Activated gamma-delta T cell treated with Interleukin-2 at 50 U/mL for 16 hours (primary cell): ENCODE results near the gene HFM1.
A peak's percentile ranks its signal among the peaks of the same experiment; 100 is the strongest.
"Not testable (repeated sequence)": the region's sequence is repeated elsewhere in the genome, so short reads cannot be mapped to it uniquely, and the experiment has no call there.

Experiments
- DNase-seq: peaks from one replicate; pipeline ENCODE4 v3.0.0-alpha.2; 2020

Gene HFM1, protein sequence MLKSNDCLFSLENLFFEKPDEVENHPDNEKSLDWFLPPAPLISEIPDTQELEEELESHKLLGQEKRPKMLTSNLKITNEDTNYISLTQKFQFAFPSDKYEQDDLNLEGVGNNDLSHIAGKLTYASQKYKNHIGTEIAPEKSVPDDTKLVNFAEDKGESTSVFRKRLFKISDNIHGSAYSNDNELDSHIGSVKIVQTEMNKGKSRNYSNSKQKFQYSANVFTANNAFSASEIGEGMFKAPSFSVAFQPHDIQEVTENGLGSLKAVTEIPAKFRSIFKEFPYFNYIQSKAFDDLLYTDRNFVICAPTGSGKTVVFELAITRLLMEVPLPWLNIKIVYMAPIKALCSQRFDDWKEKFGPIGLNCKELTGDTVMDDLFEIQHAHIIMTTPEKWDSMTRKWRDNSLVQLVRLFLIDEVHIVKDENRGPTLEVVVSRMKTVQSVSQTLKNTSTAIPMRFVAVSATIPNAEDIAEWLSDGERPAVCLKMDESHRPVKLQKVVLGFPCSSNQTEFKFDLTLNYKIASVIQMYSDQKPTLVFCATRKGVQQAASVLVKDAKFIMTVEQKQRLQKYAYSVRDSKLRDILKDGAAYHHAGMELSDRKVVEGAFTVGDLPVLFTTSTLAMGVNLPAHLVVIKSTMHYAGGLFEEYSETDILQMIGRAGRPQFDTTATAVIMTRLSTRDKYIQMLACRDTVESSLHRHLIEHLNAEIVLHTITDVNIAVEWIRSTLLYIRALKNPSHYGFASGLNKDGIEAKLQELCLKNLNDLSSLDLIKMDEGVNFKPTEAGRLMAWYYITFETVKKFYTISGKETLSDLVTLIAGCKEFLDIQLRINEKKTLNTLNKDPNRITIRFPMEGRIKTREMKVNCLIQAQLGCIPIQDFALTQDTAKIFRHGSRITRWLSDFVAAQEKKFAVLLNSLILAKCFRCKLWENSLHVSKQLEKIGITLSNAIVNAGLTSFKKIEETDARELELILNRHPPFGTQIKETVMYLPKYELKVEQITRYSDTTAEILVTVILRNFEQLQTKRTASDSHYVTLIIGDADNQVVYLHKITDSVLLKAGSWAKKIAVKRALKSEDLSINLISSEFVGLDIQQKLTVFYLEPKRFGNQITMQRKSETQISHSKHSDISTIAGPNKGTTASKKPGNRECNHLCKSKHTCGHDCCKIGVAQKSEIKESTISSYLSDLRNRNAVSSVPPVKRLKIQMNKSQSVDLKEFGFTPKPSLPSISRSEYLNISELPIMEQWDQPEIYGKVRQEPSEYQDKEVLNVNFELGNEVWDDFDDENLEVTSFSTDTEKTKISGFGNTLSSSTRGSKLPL (N-terminal part only)

DNA sequence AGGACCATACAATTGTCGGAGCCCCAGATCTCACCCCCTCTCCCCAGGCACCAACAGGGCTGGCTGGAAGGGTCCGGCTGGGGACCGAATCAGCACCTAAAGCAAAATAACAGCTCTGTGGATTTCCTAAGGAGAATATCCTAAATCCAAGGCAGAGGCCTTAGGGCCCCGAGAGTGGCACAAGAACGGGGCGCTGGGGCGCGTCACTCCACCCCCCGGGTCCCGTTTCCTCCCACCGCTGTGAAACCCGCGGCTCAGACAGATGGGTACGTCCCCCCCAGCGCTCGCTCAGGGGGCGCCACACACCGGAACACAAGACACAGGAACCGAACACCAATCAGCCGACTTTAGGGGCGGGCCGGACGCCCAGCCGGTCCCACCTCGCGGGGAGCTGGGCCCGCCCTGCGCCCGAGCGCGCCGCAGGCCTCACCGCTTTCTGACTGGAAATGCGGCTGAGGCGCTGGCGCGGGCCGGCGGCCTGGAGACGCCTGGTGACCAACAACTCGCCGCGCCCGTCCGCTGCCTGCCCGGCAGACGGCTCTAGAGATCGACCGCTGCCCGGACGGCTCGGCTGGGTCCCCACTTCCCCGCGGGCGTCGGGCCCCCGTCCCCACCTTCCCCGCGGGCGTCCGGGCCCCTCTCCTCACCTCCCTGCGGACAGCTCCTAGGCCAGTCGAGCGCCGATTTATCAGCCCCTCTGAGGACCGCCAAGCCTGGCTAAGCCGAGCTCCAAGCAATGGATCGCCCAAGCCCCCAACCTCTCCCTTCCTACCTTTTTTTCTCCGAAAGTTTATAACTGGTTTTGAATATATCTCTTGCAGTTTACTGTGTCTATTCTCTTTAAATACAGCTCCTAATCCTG lies at the start of gene HFM1:
TSS of gene HFM1 (minus strand) at position 687 of the 862 bp plus-strand sequence. CDS start 3,755 bp downstream, outside the sequence.
- peak; percentile 50 for DNase-seq

DNA sequence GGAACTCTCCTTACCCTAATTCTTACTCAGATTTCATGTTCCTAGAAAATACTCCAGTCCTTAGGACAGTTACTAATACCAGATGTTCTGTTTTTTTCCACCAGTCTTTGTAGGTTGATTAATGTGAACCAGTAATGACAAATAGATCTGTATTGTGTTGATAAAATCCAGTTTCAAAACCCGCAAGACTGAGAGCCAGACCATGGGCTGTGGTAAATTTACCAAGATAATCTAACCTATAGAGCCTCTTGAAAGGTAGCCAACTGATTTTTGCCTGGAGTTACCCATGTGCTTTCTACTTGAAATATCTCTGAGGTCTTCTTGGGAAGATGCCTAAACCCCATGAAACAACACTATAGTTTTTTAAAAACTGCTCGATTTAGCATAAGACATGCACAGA lies 49.5 kb upstream of the HFM1 start:
- DNase-seq, result no peak

DNA sequence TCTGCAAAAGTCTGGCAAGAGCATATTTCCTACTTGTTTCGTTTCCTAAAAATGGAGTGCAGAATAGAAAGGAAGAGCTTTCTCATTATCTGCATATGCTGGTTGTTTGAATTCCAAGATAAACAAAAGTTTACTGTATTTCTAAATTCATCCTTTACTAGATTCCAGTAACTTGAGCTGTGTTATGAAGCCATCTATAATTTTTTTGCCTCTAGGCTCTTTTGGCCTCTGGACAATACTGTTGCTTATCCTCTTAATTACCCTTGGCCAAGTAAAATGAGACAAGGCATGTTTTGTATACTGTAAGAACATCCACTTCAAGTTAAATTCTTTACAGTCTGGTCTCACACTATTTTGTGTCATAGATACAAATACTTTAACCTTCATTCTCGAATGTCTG lies 45.6 kb upstream of the HFM1 start:
- DNase-seq, result no peak

DNA sequence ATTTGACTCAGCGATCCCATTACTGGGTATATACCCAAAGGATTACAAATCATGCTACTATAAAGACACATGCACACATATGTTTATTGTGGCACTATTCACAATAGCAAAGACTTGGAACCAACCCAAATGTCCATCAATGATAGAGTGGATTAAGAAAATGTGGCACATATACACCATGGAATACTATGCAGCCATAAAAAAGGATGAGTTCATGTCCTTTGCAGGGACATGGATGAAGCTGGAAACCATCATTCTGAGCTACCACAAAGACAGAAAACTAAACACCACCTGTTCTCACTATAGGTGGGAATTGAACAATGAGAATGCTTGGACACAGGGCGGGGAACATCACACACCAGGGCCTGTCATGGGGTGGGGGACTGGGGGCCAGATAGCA lies 43.1 kb upstream of the HFM1 start:
- DNase-seq, result not testable (repeated sequence)

DNA sequence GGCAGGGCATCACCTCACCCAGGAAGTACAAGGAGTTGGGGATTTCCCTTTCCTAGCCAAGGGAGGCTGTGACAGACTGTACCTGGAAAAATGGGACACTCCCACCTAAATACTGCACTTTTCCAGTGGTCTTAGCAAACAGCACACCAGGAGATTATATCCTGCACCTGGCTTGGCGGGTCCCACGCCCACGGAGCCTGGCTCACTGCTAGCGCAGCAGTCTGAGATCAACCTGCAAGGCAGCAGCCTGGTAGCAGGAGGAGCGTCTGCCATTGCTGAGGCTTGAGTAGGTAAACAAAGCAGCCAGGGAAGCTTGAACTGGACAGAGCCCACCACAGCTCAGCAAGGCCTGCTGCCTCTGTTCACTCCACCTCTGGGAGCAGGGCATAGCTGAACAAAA lies 37.3 kb upstream of the HFM1 start:
- not testable (repeated sequence) for DNase-seq

DNA sequence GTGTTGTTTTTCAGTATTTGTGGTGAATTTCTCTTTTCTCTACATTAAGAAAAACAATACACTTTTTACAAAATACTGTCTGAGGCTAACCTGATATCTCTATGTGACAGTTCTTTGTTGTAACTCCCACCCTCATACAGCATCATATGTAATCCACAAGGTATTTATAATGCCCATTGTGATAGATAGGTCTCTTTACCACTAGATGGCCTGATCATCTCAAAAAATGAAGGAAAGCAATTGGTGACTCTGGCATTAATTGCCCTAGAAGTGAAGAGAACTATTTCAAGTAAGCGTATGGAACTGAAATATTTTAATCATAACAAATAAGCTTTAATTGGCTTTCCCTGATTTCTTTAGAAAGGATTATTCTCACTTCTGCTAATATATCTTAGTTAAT lies 36.2 kb upstream of the HFM1 start:
- no peak for DNase-seq

DNA sequence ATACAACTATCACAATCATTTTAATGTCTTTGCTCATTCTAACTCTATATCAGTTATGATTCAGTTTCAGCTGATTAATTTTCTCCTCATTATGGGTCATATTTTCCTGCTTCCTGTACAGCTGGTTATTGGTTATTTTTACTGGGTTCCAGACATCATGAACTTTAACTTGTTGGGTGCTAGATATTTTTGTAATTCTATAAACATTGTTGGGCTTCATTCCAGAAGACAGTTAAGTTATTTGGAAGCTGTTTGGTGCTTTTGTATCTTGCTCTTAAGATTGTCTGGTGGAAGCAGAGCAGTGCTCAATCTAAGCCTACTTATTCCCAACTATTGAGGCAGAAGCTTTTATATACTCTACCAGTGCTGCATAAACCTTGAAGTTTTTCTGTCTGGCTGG lies 34.4 kb upstream of the HFM1 start:
- DNase-seq, result no peak

DNA sequence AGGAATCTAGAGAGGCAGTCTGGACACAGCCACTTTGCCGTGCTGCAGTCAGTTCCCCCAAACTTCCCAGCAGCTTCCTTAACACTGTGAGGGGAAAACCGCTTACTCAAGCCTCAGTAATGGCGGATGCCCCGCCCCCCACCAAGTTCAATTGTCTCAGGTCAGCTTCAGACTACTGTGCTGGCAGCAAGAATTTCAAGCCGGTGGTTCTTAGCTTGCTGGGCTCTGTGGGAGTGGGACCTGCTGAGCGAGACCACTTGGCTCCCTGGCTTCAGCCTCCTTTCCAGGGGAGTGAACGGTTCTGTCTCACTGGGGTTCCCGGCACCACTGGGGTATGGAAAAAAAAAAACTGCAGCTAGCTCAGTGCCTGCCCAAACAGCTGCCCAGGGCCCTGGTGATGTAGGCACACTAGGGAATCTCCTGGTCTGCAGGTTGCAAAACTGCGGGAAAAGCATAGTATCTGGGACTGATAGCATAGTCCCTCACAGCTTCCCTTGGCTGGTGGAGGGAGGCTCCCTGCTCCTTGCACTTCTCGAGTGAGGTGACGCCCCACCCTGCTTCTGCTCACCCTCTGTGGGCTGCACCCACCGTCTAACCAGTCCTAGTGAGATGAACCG lies 23.7 kb upstream of the HFM1 start:
- DNase-seq, result no peak

DNA sequence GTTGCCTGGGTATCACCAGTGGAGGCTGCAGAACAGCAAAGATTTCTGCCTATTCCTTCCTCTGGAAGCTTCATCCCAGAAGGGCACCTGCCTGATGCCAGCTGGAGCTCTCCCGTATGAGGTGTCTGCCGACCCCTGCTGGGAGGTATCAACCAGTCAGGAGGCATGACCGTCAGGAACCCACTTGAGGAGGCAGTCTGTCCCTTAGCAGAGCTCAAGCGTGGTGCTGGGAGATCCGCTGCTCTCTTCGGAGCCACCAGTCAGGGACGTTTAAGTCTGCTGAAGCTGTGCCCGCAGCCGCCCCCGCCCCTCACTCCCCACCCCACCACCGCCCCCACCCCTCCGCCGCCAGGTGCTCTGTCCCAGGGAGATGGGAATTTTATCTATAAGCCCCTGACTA lies 23.1 kb upstream of the HFM1 start:
- DNase-seq, result no peak

DNA sequence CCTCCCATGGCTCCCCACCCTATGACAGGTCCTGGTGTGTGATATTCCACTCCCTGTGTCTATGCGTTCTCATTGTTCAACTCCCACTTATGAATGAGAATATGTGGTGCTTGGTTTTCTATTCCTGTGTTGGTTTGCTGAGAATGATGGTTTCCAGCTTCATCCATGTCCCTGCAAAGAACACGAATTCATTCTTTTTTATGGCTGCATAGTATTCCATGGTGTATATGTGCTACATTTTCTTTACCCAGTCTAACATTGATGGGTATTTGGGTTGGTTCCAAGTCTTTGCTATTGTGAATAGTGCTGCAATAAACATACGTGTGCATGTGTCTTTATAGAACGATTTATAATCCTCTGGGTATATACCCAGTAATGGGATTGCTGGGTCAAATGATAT lies 17.9 kb upstream of the HFM1 start:
- DNase-seq, result not testable (repeated sequence)

DNA sequence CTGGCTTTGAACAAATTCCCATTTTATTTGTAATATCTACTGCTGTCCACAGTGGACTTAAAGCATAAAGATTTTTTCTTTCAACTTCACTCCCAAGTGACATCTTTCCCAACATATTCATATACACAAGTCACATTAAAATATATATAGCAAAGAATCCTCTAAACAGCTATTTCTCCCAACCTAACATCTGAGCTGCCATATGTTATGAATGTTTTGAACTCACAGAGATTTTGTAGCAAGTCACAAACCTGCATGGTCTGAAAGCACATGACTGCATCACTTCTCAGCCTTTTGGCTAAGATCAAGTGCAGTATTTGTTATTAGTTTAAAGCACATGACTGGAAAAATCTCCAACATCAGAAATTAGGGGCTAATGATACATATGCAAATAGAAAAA lies 7.7 kb upstream of the HFM1 start:
- no peak for DNase-seq

DNA sequence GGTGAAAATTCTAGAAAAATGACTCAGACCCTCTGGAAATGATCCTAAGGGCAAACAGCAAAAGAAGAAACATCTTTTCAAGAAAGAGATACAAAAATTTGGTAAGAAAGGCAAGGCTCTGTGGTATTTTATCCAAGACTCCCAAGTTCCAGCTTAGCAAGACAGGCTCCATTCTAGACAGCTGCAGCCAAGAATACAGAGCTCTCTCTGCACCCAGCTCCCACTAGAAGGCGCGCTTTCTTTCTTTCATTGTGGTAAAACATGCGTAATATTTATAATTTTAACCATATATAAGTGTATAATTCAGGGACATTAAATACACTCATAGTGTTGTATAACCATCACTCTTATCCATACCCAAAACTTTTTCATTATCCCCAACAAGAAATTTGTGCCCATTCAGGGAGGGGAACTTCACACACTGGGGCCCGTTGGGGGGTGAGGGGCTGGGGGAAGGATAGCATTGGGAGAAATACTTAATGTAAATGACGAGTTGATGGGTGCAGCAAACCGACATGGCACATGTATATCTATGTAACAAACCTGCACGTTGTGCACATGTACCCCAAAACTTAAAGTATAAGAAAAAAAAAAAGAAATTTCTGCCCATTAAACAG lies 2.2 kb upstream of the HFM1 start:
- DNase-seq, result no peak

DNA sequence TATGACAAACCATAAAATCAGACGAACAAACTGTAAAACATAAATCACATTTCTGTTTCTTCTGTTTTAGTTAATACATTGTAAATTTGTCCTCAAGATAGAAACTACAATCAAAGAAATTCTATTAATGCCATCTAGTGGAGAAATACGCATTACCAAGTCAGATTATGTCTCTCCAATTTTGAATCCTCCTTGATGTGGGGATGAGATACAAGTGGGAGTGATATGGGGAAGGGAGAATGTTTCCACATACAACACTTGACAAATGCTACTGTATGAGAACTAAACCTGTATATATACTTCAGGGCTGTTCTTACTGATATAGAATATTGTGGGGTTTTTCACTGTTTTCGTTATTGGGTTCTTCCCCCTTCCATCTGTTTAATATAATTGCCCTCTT lies 2.6 kb downstream of the HFM1 start:
- DNase-seq, result no peak

DNA sequence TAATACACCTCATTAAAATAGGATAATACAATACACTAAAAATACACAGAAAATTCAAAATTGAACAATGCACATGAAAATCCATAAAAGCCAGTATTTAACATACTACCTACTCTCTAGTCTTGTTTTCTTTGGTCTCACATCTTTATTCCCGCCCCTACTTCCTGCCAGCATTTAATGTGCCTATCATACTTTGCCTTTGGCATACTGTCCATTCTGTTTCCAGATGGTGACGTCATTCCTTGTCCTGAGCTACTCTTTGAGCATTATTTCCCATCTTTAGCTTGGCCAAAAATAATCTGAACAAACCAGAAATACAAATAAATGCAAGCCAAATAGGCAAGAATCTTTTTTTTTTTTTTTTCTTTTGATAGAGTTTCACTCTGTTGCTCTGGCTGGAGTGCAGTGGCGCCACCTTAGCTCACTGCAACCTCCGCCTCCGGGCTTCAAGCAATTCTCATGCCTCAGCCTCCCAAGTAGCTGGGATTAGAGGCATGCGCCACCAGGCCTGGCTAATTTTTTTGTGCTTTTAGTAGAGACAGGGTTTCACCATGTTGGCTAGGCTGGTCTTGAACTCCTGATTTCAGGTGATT lies 4.4 kb downstream of the HFM1 start:
- DNase-seq, result no peak

DNA sequence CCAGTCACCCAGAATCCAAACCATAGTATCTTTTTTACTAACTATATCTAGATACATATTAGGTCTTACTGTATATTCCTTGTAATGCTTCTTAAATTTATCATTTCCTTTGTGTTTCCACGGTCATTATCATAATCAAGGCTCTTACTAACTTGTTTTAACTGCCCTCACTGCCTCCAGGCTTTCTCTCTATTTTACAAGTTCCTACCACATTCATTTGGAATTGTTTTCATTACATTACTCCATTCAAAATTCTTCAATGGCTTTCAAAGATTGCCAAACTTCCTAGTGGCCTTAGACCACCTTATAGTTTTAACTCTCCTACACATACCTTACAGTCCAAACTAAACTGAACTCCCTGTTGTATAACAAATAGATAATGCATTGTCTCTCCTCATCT lies 6.3 kb downstream of the HFM1 start:
- DNase-seq, result no peak

DNA sequence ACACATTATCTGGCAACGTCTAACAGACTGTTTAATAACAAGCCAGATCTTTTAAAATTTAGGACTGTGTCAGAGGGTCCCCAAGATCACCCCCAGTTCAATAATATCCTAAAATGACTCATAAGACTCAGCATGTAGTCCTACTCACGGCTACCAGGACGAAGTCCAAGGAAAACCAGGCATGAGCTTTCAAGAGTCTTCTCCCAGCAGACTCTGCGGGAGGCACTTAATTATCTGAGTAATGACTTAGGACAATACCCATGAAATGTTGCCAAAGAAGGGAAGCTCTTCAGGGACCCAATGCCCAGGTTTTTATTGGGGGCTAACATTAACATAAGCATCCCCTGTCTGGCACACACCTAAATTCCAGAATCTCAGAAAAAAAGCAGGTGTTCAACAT lies 7.0 kb downstream of the HFM1 start:
- DNase-seq, result no peak

DNA sequence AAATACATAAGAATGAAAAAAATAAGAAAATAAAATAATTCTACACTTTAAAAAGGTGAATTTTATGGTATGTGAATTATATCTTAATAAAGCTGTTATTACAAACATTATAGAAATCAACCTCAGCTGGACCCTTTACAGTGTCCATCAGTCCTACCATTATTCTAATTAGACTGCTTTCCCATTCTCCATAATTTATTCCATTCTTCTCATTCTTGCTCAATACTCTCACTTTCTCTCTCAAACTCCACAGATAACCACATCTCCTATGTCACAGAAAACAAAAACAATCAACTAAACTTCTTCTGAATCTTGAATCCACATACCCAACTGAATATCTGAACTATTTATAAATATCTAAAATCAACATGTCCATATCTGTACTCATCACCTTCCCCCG lies 11.6 kb downstream of the HFM1 start:
- no peak for DNase-seq

DNA sequence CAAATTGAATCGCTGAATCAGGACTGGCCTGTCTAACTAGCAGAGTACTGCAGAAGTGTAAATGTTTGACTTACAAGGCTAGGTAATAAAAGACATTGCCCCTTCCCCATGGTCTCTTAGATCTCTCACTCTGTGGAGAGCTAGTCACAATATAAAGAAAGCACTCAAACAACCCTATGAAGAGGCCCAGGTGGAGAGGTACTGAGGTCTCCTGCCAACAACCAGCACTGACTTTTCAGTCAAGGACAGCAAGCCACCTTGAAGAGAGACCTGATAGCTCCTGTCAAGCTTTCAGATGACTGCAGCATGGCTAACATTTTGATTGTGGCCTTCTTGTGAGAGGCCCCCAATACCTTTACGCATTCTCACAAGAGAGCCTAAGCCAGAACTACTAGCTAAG lies 18.5 kb downstream of the HFM1 start:
- DNase-seq, result no peak

DNA sequence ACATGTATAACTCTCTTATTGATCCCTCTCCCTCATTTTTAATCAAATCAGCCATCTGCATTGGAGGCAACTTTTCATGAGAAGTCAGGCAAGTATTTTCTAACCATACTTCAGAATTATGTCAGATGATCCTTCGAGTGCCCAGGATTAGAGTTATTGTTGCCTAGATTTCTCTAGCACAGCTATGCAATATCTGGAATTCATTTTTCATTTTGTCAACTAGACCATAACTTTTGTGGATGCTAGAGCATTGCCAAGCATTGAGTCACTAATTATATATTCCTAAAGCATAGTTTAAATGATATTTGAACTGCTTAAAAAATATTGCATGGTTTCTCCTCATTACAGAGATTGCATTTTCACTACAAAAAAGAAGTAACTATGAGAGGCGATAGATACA lies 21.2 kb downstream of the HFM1 start:
- DNase-seq, result no peak

DNA sequence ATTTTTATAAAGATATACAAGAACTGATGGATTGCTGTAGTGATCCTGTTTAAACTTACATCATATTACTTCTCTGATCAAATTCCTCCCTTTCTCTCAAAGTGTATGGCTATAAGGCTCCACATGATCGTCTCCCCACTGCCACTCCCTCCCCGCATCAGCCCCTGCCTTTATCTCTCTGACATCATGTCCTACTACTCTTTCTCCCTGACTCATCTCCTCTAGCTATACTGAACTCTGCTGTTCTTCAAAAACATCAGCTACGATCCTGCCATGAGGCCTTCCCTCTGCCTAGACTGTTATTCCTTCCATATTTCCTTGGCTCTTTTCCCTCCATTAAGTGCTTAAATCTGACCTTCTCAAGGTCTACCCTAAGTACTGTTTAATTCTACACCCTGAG lies 22.8 kb downstream of the HFM1 start:
- no peak for DNase-seq

DNA sequence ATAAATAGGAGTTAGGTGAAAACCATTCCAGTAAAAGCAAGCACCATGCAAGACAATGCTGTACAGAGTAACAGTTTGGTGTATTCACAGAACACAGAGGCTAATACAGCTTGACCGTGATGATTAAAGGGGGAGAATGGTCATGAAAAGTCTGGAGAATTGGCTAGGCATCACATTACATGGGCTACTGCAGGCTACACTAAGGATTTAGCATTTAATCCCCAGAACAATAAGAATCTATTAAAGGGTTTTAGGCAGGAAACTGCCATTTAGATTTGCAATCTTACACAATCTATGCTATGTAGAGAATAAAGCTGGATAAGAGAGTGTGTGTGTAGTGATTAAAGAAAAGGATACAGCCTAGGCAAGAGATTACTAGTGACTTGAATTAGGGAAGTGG lies 30.6 kb downstream of the HFM1 start:
- no peak for DNase-seq
